PC-3 (cell line): ENCODE measurements around the gene ARL4A.

ENCODE experiments used
- CTCF ChIP-seq: fragments of 300-600 bp; sonication (generic); conservative IDR thresholded peaks from 2 replicates; pipeline ENCODE4 v1.5.1; 2017; ENCODE audit warnings: antibody characterized with exemption, low read depth, mild to moderate bottlenecking, low read length
- EZH2 ChIP-seq: fragments of 300-600 bp; sonication (generic); IDR thresholded peaks from one replicate; pipeline ENCODE4 v1.6.1; 2017; ENCODE audit warnings: antibody characterized with exemption, mild to moderate bottlenecking, low read length; ENCODE audit not compliant: unreplicated experiment

- TF ChIP-seq CTCF = no peak
- no peak for TF ChIP-seq EZH2
These were observed 23.7 kb downstream of the ARL4A start for GRCh38 chr7:12711124-12711523.
